Endothelial cell of umbilical vein (primary cell): ENCODE measurements around the gene TSSC4. TPM values are rescaled to one million over a fixed set of nuclear protein-coding genes. Genes with fewer than 3 reads are reported as not detected.

ENCODE experiments used
- BruUV-seq: library from RNA; stranded (reverse); fragments of 400-500 nt; replicated peaks from 2 replicates; lab custom pipeline; 2021; lab: Mats Ljungman, UMichigan
- CTCF ChIA-PET: fragments of 300-600, 350-600 bp; sonication (Branson Sonifier 250); formaldehyde crosslinking; loops from one replicate; lab custom pipeline; 2021; ENCODE audit warnings: antibody characterized with exemption, inconsistent platforms; lab: Charles Lee
- POLR2A ChIA-PET: fragments of 300-600, 350-600 bp; sonication (Branson Sonifier 250); formaldehyde crosslinking; loops from one replicate; lab custom pipeline; 2021; ENCODE audit warnings: antibody characterized with exemption, inconsistent platforms; lab: Charles Lee
- DNase-seq: peaks from one replicate; pipeline ENCODE4 v3.0.0-alpha.2; 2011; ENCODE audit warnings: low read depth, low spot score
- FAIRE-seq: peaks from 2 replicates; lab custom pipeline; 2011; peaks lifted over from hg19 to GRCh38; lab: Jason Lieb, UNC
- H2AFZ ChIP-seq: 2 replicates; pipeline ENCODE4 v1.6.0; 2012; ENCODE audit warnings: low read depth, low read length, control low read depth, inconsistent platforms
- H3K27ac ChIP-seq: 2 replicates; pipeline ENCODE4 v1.5.1; 2011; ENCODE audit warnings: low read depth, mild to moderate bottlenecking, control low read depth, low read length, moderate library complexity; ENCODE audit not compliant: insufficient read depth
- H3K27me3 ChIP-seq, 2 experiments: 2 replicates each; pipeline versions ENCODE4 v1.6.0 to v1.6.1; 2011; ENCODE audit warnings: low read length in 2 of 2, mixed read lengths in 1 of 2; ENCODE audit not compliant: control insufficient read depth in 2 of 2, insufficient read depth in 2 of 2
- H3K36me3 ChIP-seq, 2 experiments: 2 replicates in 1 of 2; 3 replicates in 1 of 2; pipeline ENCODE4 v1.5.1; 2011; ENCODE audit warnings: low read length in 2 of 2, mild to moderate bottlenecking in 1 of 2, moderate library complexity in 1 of 2; ENCODE audit not compliant: control insufficient read depth in 2 of 2, insufficient read depth in 2 of 2; ENCODE audit errors: extremely low read depth in 1 of 2
- H3K4me1 ChIP-seq: 3 replicates; pipeline ENCODE4 v1.5.1; 2011; ENCODE audit warnings: mild to moderate bottlenecking, low read length; ENCODE audit not compliant: control insufficient read depth, insufficient read depth; ENCODE audit errors: extremely low read depth
- H3K4me2 ChIP-seq: 2 replicates; pipeline ENCODE4 v1.6.1; 2011; ENCODE audit warnings: low read length, control low read depth, mixed read lengths; ENCODE audit not compliant: insufficient read depth
- H3K4me3 ChIP-seq, 3 experiments: fragments of 200-600 bp in 1 of 3; sonication (generic), shearing (Covaris generic) in 1 of 3; replicated peaks in 1 of 3; 2 replicates each; pipeline ENCODE4 v1.5.1; 2011 to 2016; ENCODE audit warnings: control low read depth in 3 of 3, low read length in 3 of 3, mild to moderate bottlenecking in 2 of 3, inconsistent platforms in 1 of 3, low read depth in 1 of 3, moderate library complexity in 1 of 3; ENCODE audit not compliant: insufficient read depth in 1 of 3
- H3K79me2 ChIP-seq: 2 replicates; pipeline ENCODE4 v1.6.0; 2012; ENCODE audit warnings: low read length, inconsistent platforms; ENCODE audit not compliant: control insufficient read depth, insufficient read depth
- H3K9ac ChIP-seq: replicated peaks from 2 replicates; pipeline ENCODE3; 2011; ENCODE audit warnings: low read length, control low read depth; ENCODE audit not compliant: insufficient read depth; ENCODE audit errors: extremely low read depth
- H3K9me1 ChIP-seq: replicated peaks from 3 replicates; pipeline ENCODE4 v1.6.0; 2011; ENCODE audit warnings: mild to moderate bottlenecking, low read length; ENCODE audit not compliant: control insufficient read depth, insufficient read depth; ENCODE audit errors: extremely low read depth
- H3K9me3 ChIP-seq: replicated peaks from 2 replicates; pipeline ENCODE4 v1.5.1; 2012; ENCODE audit warnings: low read length, inconsistent platforms; ENCODE audit not compliant: control insufficient read depth, insufficient read depth
- H4K20me1 ChIP-seq: replicated peaks from 2 replicates; pipeline ENCODE3; 2011; ENCODE audit warnings: mild to moderate bottlenecking, low read length; ENCODE audit not compliant: control insufficient read depth, insufficient read depth; ENCODE audit errors: extremely low read depth
- CTCF ChIP-seq, 2 donors: IDR thresholded peaks; 1 replicate in 1 of 2; 2 replicates in 1 of 2; pipeline ENCODE4 v1.5.1; 2011; ENCODE audit warnings: low read length in 2 of 2, mild to moderate bottlenecking in 2 of 2, moderate library complexity in 2 of 2, control low read depth in 1 of 2, inconsistent platforms in 1 of 2, low read depth in 1 of 2; ENCODE audit not compliant: insufficient read depth in 1 of 2; ENCODE audit errors: extremely low read depth in 1 of 2
- EZH2 ChIP-seq: IDR thresholded peaks from 2 replicates; pipeline ENCODE4 v1.6.1; 2012; ENCODE audit warnings: borderline replicate concordance, low read depth, mild to moderate bottlenecking, moderate library complexity, low read length, inconsistent platforms; ENCODE audit not compliant: severe bottlenecking
- FOS ChIP-seq: IDR thresholded peaks from 2 replicates; pipeline ENCODE4 v1.6.1; 2011; ENCODE audit warnings: mild to moderate bottlenecking, low read length, moderate library complexity, borderline replicate concordance; ENCODE audit not compliant: insufficient read depth
- GATA2 ChIP-seq: IDR thresholded peaks from 2 replicates; pipeline ENCODE4 v1.7.0; 2011; ENCODE audit warnings: low read depth, mild to moderate bottlenecking, moderate library complexity, mixed read lengths, low read length; ENCODE audit not compliant: insufficient read length, insufficient read depth
- JUN ChIP-seq: IDR thresholded peaks from 2 replicates; pipeline ENCODE4 v1.6.1; 2011; ENCODE audit warnings: borderline replicate concordance, low read depth; ENCODE audit not compliant: insufficient read length, insufficient read depth
- MYC ChIP-seq: IDR thresholded peaks from one replicate; pipeline ENCODE4 v1.6.1; 2011; ENCODE audit warnings: mild to moderate bottlenecking, low read depth, low read length
- POLR2A ChIP-seq: IDR thresholded peaks from 2 replicates; pipeline ENCODE4 v1.6.1; 2012; ENCODE audit warnings: low read depth, mild to moderate bottlenecking, control low read depth, low read length
- dilution Hi-C: fragments of 300-500 bp; cut with MboI; formaldehyde crosslinking; loops from one replicate; pipeline ENCODE4 v1.15.0; 2019; ENCODE audit warnings: low sequenced_read_pairs; ENCODE audit not compliant: extremely low pct_ligation_motif_present
- intact Hi-C: fragments of 100-400 bp; cut with micrococcal nuclease; formaldehyde crosslinking; loops from one replicate; pipeline ENCODE4 v1.10.0; 2022
- polyA plus RNA-seq, 4 experiments: library from polyadenylated mRNA; depleted of rRNA in 3 of 4; stranded (reverse) in 3 of 4; unstranded in 1 of 4; fragments of >200 nt; gene quantifications; 2 replicates each; pipeline versions ENCODE4 v1.2.1 to v1.2.3, GENCODE V29; 2011 to 2012; ENCODE audit warnings: missing spikeins in 1 of 4
- total RNA-seq: library from RNA; stranded (reverse); gene quantifications from 2 replicates; pipeline ENCODE4 v1.2.3, GENCODE V29; 2021
- TF ChIP-seq, protein P1 (sequence below): IDR thresholded peaks from 2 replicates; pipeline ENCODE4 v1.6.1; 2011; ENCODE audit not compliant: insufficient read depth, insufficient read length

The TSSC4 gene
- total and polyA plus RNA-seq, 2 donors (not counting 3 experiments of a cell fraction or from before 2014, with no cell fraction given) = 42.7 to 59.6 TPM

DNA sequence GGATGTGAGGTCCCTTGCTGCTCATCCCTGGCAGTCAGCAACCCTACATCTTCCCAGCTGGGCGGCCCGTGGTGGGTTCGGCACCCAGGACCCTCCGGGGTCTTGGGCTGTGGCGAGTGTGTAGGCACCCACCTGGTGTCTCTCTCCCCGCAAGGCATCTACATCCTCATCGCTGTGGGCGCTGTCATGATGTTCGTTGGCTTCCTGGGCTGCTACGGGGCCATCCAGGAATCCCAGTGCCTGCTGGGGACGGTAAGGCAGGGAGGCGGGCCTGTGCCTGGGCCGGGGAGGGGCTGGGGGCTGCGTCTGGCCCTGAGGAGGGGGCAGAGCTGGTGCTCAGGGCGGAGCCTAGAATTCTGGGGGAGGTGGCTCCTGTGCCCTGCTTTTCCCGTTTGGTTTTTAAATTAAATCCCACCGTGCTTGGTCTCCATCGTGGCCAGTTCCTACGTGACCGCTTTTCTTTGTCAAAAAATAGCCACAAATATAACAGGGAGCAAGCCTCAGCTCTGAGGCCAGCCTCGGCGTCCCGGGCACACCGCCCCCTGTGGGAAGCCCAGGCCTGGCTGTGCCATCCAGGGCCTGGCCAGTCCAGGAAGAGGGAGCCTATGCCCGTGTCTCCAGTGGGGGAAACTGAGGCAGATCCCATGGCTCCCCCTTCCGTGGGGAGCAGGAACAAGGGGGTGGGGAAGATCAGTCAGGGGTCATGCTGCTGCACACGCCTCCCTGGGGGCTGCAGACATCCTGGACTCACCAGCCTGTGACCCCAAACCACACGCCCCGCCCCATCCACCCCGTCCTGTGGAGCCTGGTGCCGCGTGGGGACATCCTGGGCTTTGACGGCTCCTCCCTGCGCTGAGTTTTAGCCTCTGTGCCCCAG, 6.4 kb upstream of the TSSC4 start:
- Histone ChIP-seq H3K79me2 (peaks cover 39% of the 10 kb centered on the region), H3K27ac (no peak overlapping the region)

More for the DNA sequence above, 6.4 kb upstream of the TSSC4 start:
- Histone ChIP-seq H4K20me1 (no peaks in the 10 kb centered on the region), H3K27me3 (no peaks in the 10 kb centered on the region), H3K4me1 (peaks cover under 1% of the 10 kb centered on the region), H3K9ac (no peak overlapping the region), H3K36me3 (peaks cover 7 to 44% of the 10 kb centered on the region in 2 experiments), H2AFZ (no peak overlapping the region), H3K4me2 (no peak overlapping the region), H3K9me3 (no peaks in the 10 kb centered on the region), H3K9me1 (no peaks in the 10 kb centered on the region), H3K4me3 (no peak overlapping the region)
- dilution Hi-C loops = no loop called here
- ChIA-PET CTCF (interaction anchor here (1.0 kb wide), 1 partner anchor 89 kb away, joined by 3 read pairs; no protein-coding TSS in a partner anchor), POLR2A (no interaction called here)
- DNase-seq = no peak
- intact Hi-C loops = no loop called here
- FAIRE-seq = no peak
- BruUV-seq = no TSS peak
- TF ChIP-seq POLR2A (no peak), FOS (no peak), GATA2 (no peak), JUN (no peak), EZH2 (no peak), CTCF (IDR thresholded peaks at IDR 0.05; ENCODE audit: extremely low read depth in 1 of 2, insufficient read depth in 1 of 2, low read depth in 1 of 2, low read length in 2 of 2) (peak in 1 of 2 donors; percentile 6), MYC (no peak)
- TF ChIP-seq, protein P1, sequence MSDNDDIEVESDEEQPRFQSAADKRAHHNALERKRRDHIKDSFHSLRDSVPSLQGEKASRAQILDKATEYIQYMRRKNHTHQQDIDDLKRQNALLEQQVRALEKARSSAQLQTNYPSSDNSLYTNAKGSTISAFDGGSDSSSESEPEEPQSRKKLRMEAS = no peak
